ENCODE data around the gene OOEP. TPM values are rescaled to one million over a fixed set of nuclear protein-coding genes. Genes with fewer than 3 reads are reported as not detected.

The OOEP gene
- total RNA-seq, 1 donor from 2014 or later, result not detected

- intact Hi-C loops (cut with micrococcal nuclease), result no loop called here
- CTCF ChIA-PET, result no interaction called here
These were observed 6.7 kb downstream of the OOEP start for GRCh38 chr6:73362869-73363536.

GRCh38 chr6:73362358-73362757 lies 7.3 kb downstream of the OOEP start, which contains the start of gene KHDC3L:
Gene KHDC3L (plus strand): TSS chr6:73362658. CDS start chr6:73362730, 72 bp downstream.
- no peaks in the 10 kb centered on the region for H3K9me3 Mint-ChIP-seq
- no peak for DNase-seq
- no peak within 1 kb of the TSS for H3K4me3 Mint-ChIP-seq
- H3K27me3 Mint-ChIP-seq, result peaks cover 5% of the 10 kb centered on the region
- no peak for ATAC-seq (ENCODE audit: low read depth)
- ChIA-PET POLR2A (no interaction called here), CTCF (no interaction called here)
- no peaks in the 10 kb centered on the region for H3K36me3 Mint-ChIP-seq (ENCODE audit: low read depth)
- no peaks in the 10 kb centered on the region for H3K4me1 Mint-ChIP-seq
- intact Hi-C loops (cut with micrococcal nuclease), result no loop called here
- TF ChIP-seq CTCF (IDR thresholded peaks at IDR 0.05), result no peak
- no peak within 1 kb of the TSS for H3K27ac Mint-ChIP-seq

More at GRCh38 chr6:73362869-73363536, 6.7 kb downstream of the OOEP start:
- Mint-ChIP-seq H3K4me3 (no peak overlapping the region), H3K4me1 (no peaks in the 10 kb centered on the region), H3K27ac (no peak overlapping the region), H3K9me3 (no peaks in the 10 kb centered on the region), H3K27me3 (peaks cover 5% of the 10 kb centered on the region), H3K36me3 (ENCODE audit: low read depth) (no peaks in the 10 kb centered on the region)
- TF ChIP-seq CTCF (IDR thresholded peaks at IDR 0.05), result no peak
- ATAC-seq (ENCODE audit: low read depth), result no peak
- DNase-seq, result no peak
- POLR2A ChIA-PET, result no interaction called here

- Mint-ChIP-seq H3K9me3 (no peaks in the 10 kb centered on the region), H3K27ac (no peak within 1 kb of the TSS), H3K27me3 (peaks cover 22% of the 10 kb centered on the region), H3K4me1 (no peaks in the 10 kb centered on the region), H3K36me3 (ENCODE audit: low read depth) (no peaks in the 10 kb centered on the region), H3K4me3 (no peak within 1 kb of the TSS)
- DNase-seq (no peak), ATAC-seq (ENCODE audit: low read depth) (no peak)
- POLR2A ChIA-PET, result no interaction called here
- intact Hi-C loops (cut with micrococcal nuclease), result no loop called here
- TF ChIP-seq CTCF (IDR thresholded peaks at IDR 0.05), result no peak
- CTCF ChIA-PET, result no interaction called here
These were observed 15.8 kb downstream of the OOEP start, which contains the start of gene DPPA5 for GRCh38 chr6:73353636-73354593. Gene DPPA5 (minus strand): TSS chr6:73354276. CDS start chr6:73354225, 51 bp downstream.

GRCh38 chr6:73349311-73349710 lies 20.4 kb downstream of the OOEP start:
- DNase-seq (no peak), ATAC-seq (ENCODE audit: low read depth) (no peak)
- Mint-ChIP-seq H3K27ac (no peak overlapping the region), H3K36me3 (ENCODE audit: low read depth) (no peaks in the 10 kb centered on the region), H3K27me3 (peaks cover 39% of the 10 kb centered on the region), H3K4me3 (no peak overlapping the region), H3K4me1 (no peaks in the 10 kb centered on the region), H3K9me3 (no peaks in the 10 kb centered on the region)
- intact Hi-C loops (cut with micrococcal nuclease), result no loop called here
- TF ChIP-seq CTCF (IDR thresholded peaks at IDR 0.05), result no peak
- ChIA-PET POLR2A (no interaction called here), CTCF (interaction anchor here (0.7 to 1.4 kb wide), 2 partner anchors 23 to 1820 kb away, joined by 3 to 5 read pairs; no protein-coding TSS in a partner anchor)
